GM15510 (cell line): ENCODE data around the gene SPTBN5.

Experiments
- POLR2A ChIP-seq: IDR thresholded peaks from 3 replicates; pipeline ENCODE4 v1.6.1; 2011; ENCODE audit warnings: borderline replicate concordance; ENCODE audit not compliant: insufficient read length; ENCODE audit errors: extremely low read depth

The SPTBN5 gene

GRCh38 chr15:41886741-41887140, 7.1 kb downstream of the SPTBN5 start:
- no peak for TF ChIP-seq POLR2A

- no peak for TF ChIP-seq POLR2A
Observed at GRCh38 chr15:41885841-41886240, 8.0 kb downstream of the SPTBN5 start.

GRCh38 chr15:41885321-41885720, 8.5 kb downstream of the SPTBN5 start:
- TF ChIP-seq POLR2A = no peak

GRCh38 chr15:41884458-41884857, 9.4 kb downstream of the SPTBN5 start:
- TF ChIP-seq POLR2A = no peak

- no peak for TF ChIP-seq POLR2A
Observed at GRCh38 chr15:41883484-41883825, 10.4 kb downstream of the SPTBN5 start.

DNA sequence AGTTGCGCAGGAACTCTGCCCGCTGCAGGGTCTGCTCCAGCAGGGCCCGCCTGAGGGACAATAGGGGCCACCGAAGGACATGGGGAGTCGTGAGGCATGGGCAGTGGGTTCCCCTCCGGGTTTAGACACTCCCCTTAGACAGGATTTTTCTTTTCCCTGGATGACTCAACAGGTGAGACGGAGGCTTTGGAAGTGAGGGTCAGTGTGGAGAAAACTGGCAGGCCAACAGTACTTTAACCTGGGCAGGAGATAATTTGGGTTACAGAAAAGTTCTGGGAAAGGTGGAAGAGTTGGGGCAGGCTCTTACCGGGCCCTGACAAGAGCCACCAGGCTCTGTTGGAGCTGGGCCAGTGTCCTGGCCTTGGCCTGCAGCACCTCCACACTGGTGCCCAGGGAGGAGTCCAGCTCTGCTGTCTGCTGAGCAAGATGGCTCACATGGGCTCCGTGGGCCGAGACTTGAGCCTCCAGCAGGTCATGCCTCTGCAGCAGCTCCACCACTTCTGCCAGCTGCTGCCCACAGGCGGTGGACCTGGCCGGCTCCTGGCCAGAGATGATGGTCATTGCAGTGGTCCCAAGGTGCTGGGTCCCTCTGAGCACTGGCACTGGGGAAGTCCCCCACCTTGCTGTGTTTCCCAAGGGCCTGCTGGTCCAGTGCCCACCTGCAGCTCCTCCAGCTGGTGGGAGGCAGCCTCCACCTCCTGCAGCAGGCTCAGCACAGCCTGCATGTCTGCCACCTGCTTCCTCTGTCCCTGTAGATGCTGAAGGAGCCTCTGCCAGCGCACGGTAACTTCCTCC, 11.0 kb downstream of the SPTBN5 start:
- TF ChIP-seq POLR2A = no peak

- TF ChIP-seq POLR2A = no peak
Observed at GRCh38 chr15:41881920-41882688, 11.7 kb downstream of the SPTBN5 start.

GRCh38 chr15:41881550-41881919, 12.3 kb downstream of the SPTBN5 start:
- no peak for TF ChIP-seq POLR2A

DNA sequence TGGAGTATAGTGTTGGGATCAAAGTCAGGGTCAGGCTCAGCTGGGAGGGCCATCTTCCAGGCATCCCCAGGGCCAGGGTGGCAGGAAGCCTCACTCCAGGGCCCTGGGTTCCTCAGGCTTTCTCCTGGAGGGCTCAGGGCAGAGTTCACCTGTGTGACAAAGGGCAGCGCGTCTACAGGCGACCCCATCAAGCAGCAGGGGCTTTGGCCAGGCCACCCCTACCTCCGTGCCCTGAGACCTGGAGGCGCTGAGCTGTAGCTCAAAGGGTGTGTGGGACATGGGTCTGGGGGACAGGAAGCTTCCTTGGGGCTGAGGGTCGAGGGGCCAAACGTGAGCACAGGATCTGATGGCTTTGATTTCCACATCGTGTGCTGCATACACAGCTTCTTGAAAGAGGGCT, 12.8 kb downstream of the SPTBN5 start:
- TF ChIP-seq POLR2A = no peak

DNA sequence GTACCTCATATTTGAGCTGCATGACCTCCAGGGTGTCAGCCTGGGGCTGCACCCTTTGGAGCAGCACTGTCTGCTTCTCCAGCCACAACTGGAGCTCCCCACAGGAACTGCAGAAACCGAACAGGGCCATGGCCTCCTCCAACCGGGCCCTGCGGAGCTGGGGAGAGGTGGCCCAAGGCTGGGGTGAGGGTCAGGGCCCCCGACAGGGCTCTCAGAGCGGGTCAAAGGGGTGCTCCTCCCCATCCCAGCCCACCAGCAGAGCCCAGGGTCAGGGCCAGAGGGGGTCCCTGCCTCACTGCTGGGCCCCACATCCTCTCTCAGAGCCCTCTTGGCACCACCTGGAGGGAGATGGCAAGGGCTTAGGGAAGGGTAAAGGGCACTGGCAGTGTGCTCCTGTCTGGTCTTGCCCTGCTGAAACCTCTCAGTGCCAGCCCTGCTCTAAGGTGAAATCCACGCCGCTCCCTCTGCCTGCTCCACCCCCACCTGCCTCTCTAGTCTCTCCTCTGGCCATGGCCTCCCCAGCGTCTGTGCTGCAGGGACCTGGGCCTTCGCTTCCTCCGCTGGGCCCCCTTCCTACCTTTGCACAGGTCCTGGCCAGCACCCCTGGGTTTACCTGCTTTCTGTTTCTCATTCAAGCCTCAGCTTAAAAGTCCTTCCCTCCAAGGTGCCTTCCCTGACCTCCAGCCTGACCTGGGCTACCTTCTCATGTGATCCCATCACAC, 13.5 kb downstream of the SPTBN5 start:
- no peak for TF ChIP-seq POLR2A

GRCh38 chr15:41879321-41879845, 14.5 kb downstream of the SPTBN5 start:
- TF ChIP-seq POLR2A = no peak

- no peak for TF ChIP-seq POLR2A
Observed at GRCh38 chr15:41878355-41878699, 15.5 kb downstream of the SPTBN5 start.

DNA sequence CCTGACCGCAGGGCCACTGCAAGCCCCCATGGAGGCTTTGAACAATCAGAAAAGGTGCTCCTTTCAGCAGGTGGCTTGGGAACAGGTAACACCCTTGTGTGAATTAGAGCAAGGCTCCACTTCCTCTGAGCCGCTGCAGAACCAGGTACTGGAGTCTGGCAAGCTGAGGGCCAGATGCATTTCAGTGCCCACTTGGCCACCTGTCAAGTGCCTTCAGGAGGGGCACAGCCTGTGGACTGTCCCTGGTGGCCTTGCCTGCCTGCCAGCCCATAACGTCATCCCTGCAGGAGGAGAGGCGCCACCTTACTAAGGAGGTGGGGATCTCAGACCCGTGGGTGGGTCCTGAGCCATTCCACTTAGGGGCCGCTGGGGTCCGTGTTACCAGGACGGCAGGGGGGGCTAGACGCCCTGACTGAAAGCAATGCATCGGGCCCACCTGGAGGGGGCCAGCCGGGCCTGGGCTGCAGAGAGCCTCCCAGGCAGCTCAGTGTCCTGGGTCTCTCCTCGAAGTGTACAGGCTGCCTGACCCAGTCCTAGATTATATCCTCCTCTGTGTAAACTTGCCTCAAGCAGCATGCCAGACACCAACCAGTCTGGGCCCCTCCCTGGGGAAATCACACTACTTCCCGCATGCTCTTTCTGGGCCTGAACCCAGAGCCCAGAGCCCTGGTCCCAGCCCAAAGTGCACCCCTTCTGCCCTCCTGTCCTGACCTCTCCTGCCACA, 16.1 kb downstream of the SPTBN5 start:
- TF ChIP-seq POLR2A = no peak

GRCh38 chr15:41876689-41877088, 17.2 kb downstream of the SPTBN5 start:
- no peak for TF ChIP-seq POLR2A

- no peak for TF ChIP-seq POLR2A
Observed at GRCh38 chr15:41876007-41876406, 17.8 kb downstream of the SPTBN5 start.
